HEK293 (cell line): ENCODE measurements around the gene STMN1.

Experiments
- ZBTB1 ChIP-seq: fragments of 450-650 bp; formaldehyde crosslinking; IDR thresholded peaks from 2 replicates; pipeline ENCODE4 v1.5.1; 2016; ENCODE audit warnings: missing biosample characterization, missing genetic modification characterization
- ZNF221 ChIP-seq: fragments of 450-650 bp; formaldehyde crosslinking; IDR thresholded peaks from 2 replicates; pipeline ENCODE4 v1.5.1; 2017; ENCODE audit warnings: missing biosample characterization, missing genetic modification characterization, borderline replicate concordance

DNA sequence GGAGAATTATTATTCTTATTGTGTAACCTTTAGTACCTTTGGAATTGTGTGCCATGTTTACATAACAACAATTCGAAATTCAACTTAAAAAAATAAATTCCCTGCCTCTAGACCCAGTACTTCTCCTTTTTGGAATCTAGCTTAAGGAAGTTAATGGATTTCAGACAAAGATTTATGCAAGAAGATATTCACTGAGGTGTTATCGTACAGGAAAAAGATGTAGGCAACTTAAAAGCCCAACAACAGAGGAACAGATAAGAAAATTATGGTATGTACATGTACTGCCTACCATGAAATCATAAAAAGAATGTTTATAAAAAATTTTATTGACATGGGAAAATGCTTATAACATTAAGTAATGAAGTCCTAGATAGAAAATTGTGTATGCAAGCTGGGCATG is 18.2 kb upstream of the STMN1 start:
- TF ChIP-seq ZNF221 (tag by site-specific recombination) (no peak), ZBTB1 (tag by site-specific recombination) (no peak)
